CD4-positive, alpha-beta T cell (primary cell): Measurements from ENCODE around the gene IQSEC1. TPM values are rescaled to one million over a fixed set of nuclear protein-coding genes. Genes with fewer than 3 reads are reported as not detected.

Experiments used
- ATAC-seq: fragments of 200-7000 bp; cut with Tn5 transposase; one replicate; pipeline ENCODE4 v1.10.0; 2022; ENCODE audit warnings: mild to moderate bottlenecking; ENCODE audit not compliant: poor library complexity
- CTCF ChIA-PET: fragments of 350-600 bp; sonication (Branson Sonifier 250); formaldehyde crosslinking; loops from one replicate; lab custom pipeline; 2021; ENCODE audit warnings: antibody characterized with exemption, inconsistent platforms; lab: Charles Lee
- POLR2A ChIA-PET: fragments of 350-600 bp; sonication (Branson Sonifier 250); formaldehyde crosslinking; loops from one replicate; lab custom pipeline; 2021; ENCODE audit warnings: antibody characterized with exemption, inconsistent platforms; lab: Charles Lee
- DNase-seq, 14 experiments: peaks; one replicate each; pipeline ENCODE4 v3.0.0-alpha.2; 2013 to 2020; ENCODE audit warnings: mixed read lengths in 2 of 14
- H3K27ac ChIP-seq, 2 donors: one replicate each; pipeline versions ENCODE4 v1.5.1 to v1.7.0; 2013; ENCODE audit warnings: low read length in 2 of 2, low read depth in 1 of 2, mild to moderate bottlenecking in 1 of 2
- H3K27me3 ChIP-seq, 2 experiments: 1 replicate in 1 of 2; 2 replicates in 1 of 2; pipeline versions ENCODE4 v1.6.1 to v1.7.0; 2013; ENCODE audit warnings: low read length in 2 of 2, control low read depth in 1 of 2, mild to moderate bottlenecking in 1 of 2, moderate library complexity in 1 of 2; ENCODE audit not compliant: insufficient read depth in 2 of 2, control insufficient read depth in 1 of 2
- H3K36me3 ChIP-seq: one replicate; pipeline ENCODE4 v1.6.1; 2013; ENCODE audit warnings: low read length, control low read depth; ENCODE audit not compliant: insufficient read depth
- H3K4me1 ChIP-seq: one replicate; pipeline ENCODE4 v1.6.1; 2013; ENCODE audit warnings: low read length, control low read depth; ENCODE audit not compliant: insufficient read depth
- H3K4me3 ChIP-seq: one replicate; pipeline ENCODE4 v1.5.1; 2013; ENCODE audit warnings: mild to moderate bottlenecking, low read length, moderate library complexity
- H3K9me3 ChIP-seq, 2 experiments: 1 replicate in 1 of 2; 2 replicates in 1 of 2; pipeline versions ENCODE4 v1.6.1 to v1.7.0; 2013; ENCODE audit warnings: low read length in 2 of 2, mild to moderate bottlenecking in 2 of 2, control low read depth in 1 of 2, moderate library complexity in 1 of 2; ENCODE audit not compliant: control insufficient read depth in 1 of 2, insufficient read depth in 1 of 2
- H3K27ac Mint-ChIP-seq: one replicate; pipeline ENCODE4 v1.8.0; 2020; ENCODE audit warnings: mixed read lengths
- H3K27me3 Mint-ChIP-seq: one replicate; pipeline ENCODE4 v1.8.0; 2021; ENCODE audit warnings: mixed read lengths
- H3K36me3 Mint-ChIP-seq: one replicate; pipeline ENCODE4 v1.8.0; 2021; ENCODE audit warnings: low read depth, mixed read lengths
- H3K4me1 Mint-ChIP-seq: one replicate; pipeline ENCODE4 v1.8.0; 2021; ENCODE audit warnings: low read depth, mixed read lengths
- H3K4me3 Mint-ChIP-seq: one replicate; pipeline ENCODE4 v1.8.0; 2020; ENCODE audit warnings: mild to moderate bottlenecking, mixed read lengths
- H3K9me3 Mint-ChIP-seq: one replicate; pipeline ENCODE4 v1.8.0; 2020; ENCODE audit warnings: mixed read lengths
- CTCF ChIP-seq: fragments of 200-600 bp; IDR thresholded peaks from one replicate; pipeline ENCODE4 v1.8.0; 2022; ENCODE audit warnings: antibody characterized with exemption, mild to moderate bottlenecking
- intact Hi-C, 2 experiments: fragments of 100-400 bp; cut with DNase I in 1 of 2; cut with micrococcal nuclease in 1 of 2; formaldehyde crosslinking; loops; one replicate each; pipeline versions ENCODE4 v1.15.1 to v1.9.0; 2023 to 2025; cut with DNase I, micrococcal nuclease
- total RNA-seq, 174 experiments: library from RNA in 2 of 174; stranded (reverse) in 2 of 174; gene quantifications; one replicate each; pipeline ENCODE4 v1.2.3 and lab custom pipeline; 2021 to 2026

Gene IQSEC1
- total RNA-seq, 2 experiments from 2014 or later = 102 to 108 TPM

DNA sequence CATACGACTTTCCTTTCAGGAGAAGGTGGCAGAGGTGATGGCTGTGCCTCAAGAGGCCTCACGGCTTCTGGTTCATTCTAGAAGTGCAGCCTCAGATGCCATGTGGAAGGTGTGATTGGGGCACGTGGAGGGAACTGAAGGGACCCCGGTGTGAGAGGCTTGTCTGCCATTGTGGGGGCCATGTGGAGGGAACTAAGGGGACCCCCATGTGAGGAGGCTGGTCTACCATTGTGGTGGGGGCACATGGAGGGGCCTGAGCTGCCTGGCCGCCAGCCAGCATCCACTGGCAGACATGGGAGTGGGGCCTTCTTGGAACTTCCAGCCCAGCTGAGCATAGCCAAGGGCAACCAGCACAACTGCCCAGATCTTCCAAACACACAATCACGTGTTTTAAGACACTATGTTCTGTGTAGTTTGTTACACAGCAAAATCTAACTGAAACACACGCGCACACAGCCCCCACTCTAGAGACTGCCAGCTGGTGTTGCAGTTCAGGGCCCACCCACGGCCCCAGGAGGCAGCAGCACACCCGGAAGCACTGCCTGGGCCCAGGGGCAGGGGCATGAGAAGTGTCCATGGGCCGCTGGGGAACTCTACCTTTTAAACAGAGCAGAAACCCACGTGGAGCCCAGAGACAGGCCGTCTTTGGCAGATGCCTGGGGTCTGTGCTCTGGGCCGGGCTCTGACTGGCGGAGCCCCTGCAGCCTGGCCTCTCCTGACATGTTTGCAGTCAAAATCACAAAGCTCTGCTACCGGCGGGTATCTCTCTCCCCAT, 66.8 kb downstream of the IQSEC1 start:
- no peak overlapping the region for H3K4me3 Mint-ChIP-seq
- ATAC-seq (no peak), DNase-seq (no peak)
- no peaks in the 10 kb centered on the region for H3K9me3 ChIP-seq
- H3K4me1 Mint-ChIP-seq = peaks cover 95% of the 10 kb centered on the region
- peaks cover 71% of the 10 kb centered on the region for H3K36me3 Mint-ChIP-seq
- peaks cover 93% of the 10 kb centered on the region for H3K4me1 ChIP-seq
- H3K27me3 Mint-ChIP-seq = no peaks in the 10 kb centered on the region
- H3K27ac ChIP-seq = peak overlapping the region in 1 of 2 donors; percentile 27
- no peaks in the 10 kb centered on the region for H3K27me3 ChIP-seq
- intact Hi-C loops = loop anchor here in 1 of 2 experiments (10.0 kb wide), 1 partner anchor 522 kb away; the partner anchor contains the start of gene TSEN2
- H3K36me3 ChIP-seq = peaks cover 49% of the 10 kb centered on the region
- CTCF ChIA-PET = interaction anchor here (5.7 kb wide), 1 partner anchor 11 kb away, joined by 42 read pairs; no protein-coding TSS in a partner anchor
- POLR2A ChIA-PET = interaction anchor here (1.2 to 1.3 kb wide), 2 partner anchors 11 kb away, joined by 3 to 4 read pairs; no protein-coding TSS in a partner anchor
- no peaks in the 10 kb centered on the region for H3K9me3 Mint-ChIP-seq
- H3K27ac Mint-ChIP-seq = peak overlapping the region; percentile 71
- TF ChIP-seq CTCF = no peak
- no peak overlapping the region for H3K4me3 ChIP-seq

GRCh38 chr3:13005301-13005700, 67.9 kb downstream of the IQSEC1 start:
- no peak overlapping the region for H3K4me3 ChIP-seq
- ChIA-PET POLR2A (interaction anchor here (0.6 to 2.2 kb wide), 3 partner anchors 10 to 13 kb away, joined by 3 to 5 read pairs (median 4); no protein-coding TSS in a partner anchor), CTCF (interaction anchor here (1.0 to 5.7 kb wide), 2 partner anchors 10 to 23 kb away, joined by 3 to 42 read pairs; no protein-coding TSS in a partner anchor)
- Mint-ChIP-seq H3K36me3 (peaks cover 71% of the 10 kb centered on the region), H3K4me1 (peaks cover 90% of the 10 kb centered on the region), H3K4me3 (peak overlapping the region; percentile 15), H3K27me3 (no peaks in the 10 kb centered on the region), H3K9me3 (no peaks in the 10 kb centered on the region), H3K27ac (peak overlapping the region; percentile 71)
- no peak for TF ChIP-seq CTCF
- no peaks in the 10 kb centered on the region for H3K9me3 ChIP-seq
- H3K4me1 ChIP-seq = peaks cover 90% of the 10 kb centered on the region
- H3K27ac ChIP-seq = no peak overlapping the region
- no peak for ATAC-seq
- H3K27me3 ChIP-seq = no peaks in the 10 kb centered on the region
- DNase-seq = peak in 1 of 14 experiments; percentile 3
- intact Hi-C loops = loop anchor here in 1 of 2 experiments (10.0 kb wide), 1 partner anchor 520 kb away; the partner anchor contains the start of gene TSEN2
- H3K36me3 ChIP-seq = peaks cover 58% of the 10 kb centered on the region

DNA sequence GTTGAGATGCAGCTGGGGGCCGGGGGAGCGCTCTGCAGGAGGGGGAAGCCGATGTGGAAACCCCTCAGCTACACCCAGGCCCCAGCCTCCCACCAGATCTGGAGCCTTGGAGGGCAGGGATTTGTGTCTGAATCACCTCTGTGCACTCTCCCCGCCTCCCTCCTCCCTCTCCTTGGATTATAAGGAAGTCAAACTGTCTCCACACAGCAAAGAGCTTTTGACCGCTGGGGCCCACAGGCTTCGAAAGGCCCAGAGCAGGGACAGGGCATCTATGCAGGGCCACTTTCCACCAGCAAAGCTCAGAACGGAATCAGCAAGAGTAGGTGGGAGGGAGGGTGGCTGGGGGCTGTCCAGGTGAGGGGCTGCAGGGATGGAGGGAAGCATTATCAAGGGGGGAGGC, 68.9 kb downstream of the IQSEC1 start:
- CTCF ChIA-PET = interaction anchor here (1.0 to 5.7 kb wide), 2 partner anchors 9 to 22 kb away, joined by 3 to 42 read pairs; no protein-coding TSS in a partner anchor
- Histone ChIP-seq H3K27ac (no peak overlapping the region), H3K4me1 (peaks cover 86% of the 10 kb centered on the region), H3K27me3 (no peaks in the 10 kb centered on the region), H3K4me3 (no peak overlapping the region), H3K9me3 (no peaks in the 10 kb centered on the region), H3K36me3 (peaks cover 55% of the 10 kb centered on the region)
- H3K9me3 Mint-ChIP-seq = no peaks in the 10 kb centered on the region
- no peaks in the 10 kb centered on the region for H3K27me3 Mint-ChIP-seq
- peak overlapping the region; percentile 74 for H3K27ac Mint-ChIP-seq
- no peak for TF ChIP-seq CTCF
- ATAC-seq = no peak
- POLR2A ChIA-PET = interaction anchor here (1.4 to 2.2 kb wide), 4 partner anchors 9 to 37 kb away, joined by 3 to 6 read pairs (median 4); no protein-coding TSS in a partner anchor
- peaks cover 90% of the 10 kb centered on the region for H3K4me1 Mint-ChIP-seq
- DNase-seq = peak in 2 of 14 experiments; percentile 1 to 31
- intact Hi-C loops = loop anchor here in 1 of 2 experiments (10.0 kb wide), 1 partner anchor 520 kb away; the partner anchor contains the start of gene TSEN2
- no peak overlapping the region for H3K4me3 Mint-ChIP-seq
- peaks cover 71% of the 10 kb centered on the region for H3K36me3 Mint-ChIP-seq
